HG03097 (cell line): ENCODE measurements around the gene CSMD2.
"Not testable (repeated sequence)": the region's sequence is repeated elsewhere in the genome, so short reads cannot be mapped to it uniquely, and the experiment has no call there.

Experiments
- ATAC-seq: cut with Tn5 transposase; IDR thresholded peaks from one replicate; pipeline ENCODE4 v1.9.1; 2021; ENCODE audit not compliant: unreplicated experiment, low FRiP score

The CSMD2 gene

GRCh38 chr1:34122080-34122932, 42.7 kb downstream of the CSMD2 start:
- ATAC-seq: no peak

- ATAC-seq: no peak
These were observed 49.8 kb downstream of the CSMD2 start for GRCh38 chr1:34115233-34115632.

- ATAC-seq: no peak
These were observed 51.1 kb downstream of the CSMD2 start for GRCh38 chr1:34113887-34114286.

GRCh38 chr1:34113362-34113761, 51.7 kb downstream of the CSMD2 start:
- no peak for ATAC-seq

DNA sequence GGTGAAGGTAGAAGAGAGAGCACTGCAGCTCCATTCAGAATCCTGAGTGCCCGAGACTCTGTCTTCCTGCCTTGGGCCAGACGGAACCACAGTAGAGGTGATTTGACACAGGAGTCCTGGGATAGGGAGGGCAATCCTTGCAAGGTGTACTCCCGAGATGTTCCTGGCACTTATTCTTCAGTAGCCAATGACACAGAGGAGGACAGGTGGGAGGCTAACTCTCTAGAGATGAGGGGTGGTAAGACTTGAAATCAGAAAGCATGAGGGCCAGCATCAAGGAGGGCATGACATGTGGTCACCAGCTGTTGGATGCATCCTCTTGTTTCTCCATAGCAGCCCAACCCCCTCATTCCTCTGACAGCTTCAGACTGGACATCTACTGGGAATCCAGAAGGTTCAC, 56.3 kb downstream of the CSMD2 start:
- ATAC-seq: no peak

DNA sequence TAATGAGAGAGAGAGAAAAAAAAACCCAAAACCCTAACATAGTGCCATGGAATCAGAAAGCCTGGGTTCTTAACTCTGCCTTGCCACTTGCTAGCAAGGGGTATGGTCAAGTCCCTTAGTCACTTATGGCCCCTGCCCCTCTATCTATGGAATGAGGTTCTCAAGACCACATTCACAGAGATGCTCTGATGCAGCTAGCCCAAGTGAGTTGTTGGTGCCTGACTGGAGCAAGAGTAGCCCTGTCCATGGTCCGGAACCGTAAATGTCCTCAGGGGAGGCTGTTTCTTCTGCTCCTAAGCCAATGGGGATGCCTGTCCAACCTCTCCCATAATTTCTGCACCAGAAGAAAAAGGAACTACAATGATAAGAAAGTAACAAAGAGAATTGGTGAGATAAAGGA, 56.8 kb downstream of the CSMD2 start:
- no peak for ATAC-seq

GRCh38 chr1:34101151-34101550, 63.9 kb downstream of the CSMD2 start:
- ATAC-seq: no peak

DNA sequence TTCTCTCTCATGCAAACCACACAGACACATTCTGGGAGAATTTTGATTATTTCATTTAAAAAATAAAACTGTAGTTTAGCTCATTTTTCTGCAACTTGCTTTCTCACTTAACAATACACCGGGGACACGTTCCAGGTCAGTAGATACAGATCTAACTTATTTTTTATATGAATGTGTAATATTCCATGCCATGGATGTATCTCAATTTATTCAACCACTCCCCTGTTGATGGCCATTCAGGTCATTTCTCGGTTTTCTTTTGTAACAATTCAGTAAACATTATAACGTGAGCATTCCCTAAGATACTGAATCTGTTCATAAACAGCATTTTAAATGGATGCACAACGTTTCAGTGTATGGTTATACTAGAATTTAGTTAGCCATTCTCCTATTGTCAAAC, 64.7 kb downstream of the CSMD2 start:
- no peak for ATAC-seq

GRCh38 chr1:34092399-34092798, 72.6 kb downstream of the CSMD2 start:
- ATAC-seq: not testable (repeated sequence)

- ATAC-seq: no peak
These were observed 75.3 kb downstream of the CSMD2 start for GRCh38 chr1:34089731-34090130.

DNA sequence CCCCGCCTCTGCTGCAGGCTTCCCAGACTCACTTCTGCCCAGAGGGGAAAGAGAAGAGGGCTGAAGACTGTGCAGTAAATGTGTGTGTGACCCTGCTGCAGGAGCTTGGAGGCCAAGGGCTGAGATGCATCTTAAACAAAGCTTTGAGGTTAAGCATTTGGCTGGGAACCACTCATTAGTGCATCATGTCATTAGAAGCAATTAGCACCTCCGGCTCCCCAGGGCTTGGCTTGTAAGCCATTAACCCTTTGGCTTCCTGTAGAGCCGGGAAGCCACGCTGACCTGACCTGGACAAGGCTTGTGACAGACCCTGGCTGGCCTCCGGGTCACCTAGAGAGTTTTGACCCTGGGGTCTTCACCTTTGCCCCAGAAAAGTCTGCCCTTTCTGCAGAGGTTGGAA, 77.0 kb downstream of the CSMD2 start:
- ATAC-seq: no peak

- no peak for ATAC-seq
These were observed 78.5 kb downstream of the CSMD2 start for GRCh38 chr1:34086561-34086960.

DNA sequence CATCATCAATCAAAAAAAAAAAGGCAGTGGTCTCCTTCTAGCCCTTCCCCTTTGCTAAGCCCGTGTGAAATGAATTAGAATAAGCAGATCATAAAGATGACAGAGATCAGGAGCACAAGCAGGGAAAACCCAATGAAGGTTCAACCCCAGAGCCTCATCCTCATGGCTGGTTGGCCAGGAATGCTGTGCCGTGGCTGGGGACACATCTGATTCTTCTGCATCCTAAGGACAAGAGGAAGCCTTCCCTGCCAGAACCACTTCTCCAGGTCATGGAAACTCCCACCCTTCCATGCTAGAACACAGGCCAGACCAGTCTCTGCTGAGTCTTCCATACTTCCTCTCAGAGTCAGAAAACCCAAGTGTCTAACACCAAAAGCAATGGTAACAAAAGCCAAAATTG, 81.1 kb downstream of the CSMD2 start:
- no peak for ATAC-seq

DNA sequence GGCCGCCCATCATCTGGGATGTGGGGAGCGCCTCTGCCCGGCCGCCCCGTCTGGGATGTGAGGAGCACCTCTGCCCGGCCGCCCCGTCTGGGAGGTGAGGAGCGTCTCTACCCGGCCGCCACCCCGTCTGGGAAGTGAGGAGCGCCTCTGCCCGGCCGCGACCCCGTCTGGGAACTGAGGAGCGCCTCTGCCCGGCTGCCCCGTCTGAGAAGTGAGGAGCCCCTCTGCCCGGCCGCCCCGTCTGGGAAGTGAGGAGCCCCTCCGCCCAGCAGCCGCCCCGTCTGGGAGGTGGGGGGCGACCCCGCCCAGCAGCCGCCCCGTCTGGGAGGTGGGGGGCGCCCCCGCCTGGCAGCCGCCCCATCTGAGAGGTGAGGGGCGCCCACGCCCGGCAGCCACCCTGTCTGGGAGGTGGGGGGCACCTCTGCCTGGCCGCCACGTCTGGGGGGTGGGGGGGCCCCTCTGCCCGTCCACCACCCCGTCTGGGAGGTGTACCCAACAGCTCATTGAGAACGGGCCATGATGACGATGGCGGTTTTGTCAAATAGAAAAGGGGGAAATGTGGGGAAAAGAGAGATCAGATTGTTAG, 82.9 kb downstream of the CSMD2 start:
- not testable (repeated sequence) for ATAC-seq

- ATAC-seq: no peak
These were observed 86.6 kb downstream of the CSMD2 start for GRCh38 chr1:34078383-34078782.

GRCh38 chr1:34075576-34075975, 89.5 kb downstream of the CSMD2 start:
- no peak for ATAC-seq

DNA sequence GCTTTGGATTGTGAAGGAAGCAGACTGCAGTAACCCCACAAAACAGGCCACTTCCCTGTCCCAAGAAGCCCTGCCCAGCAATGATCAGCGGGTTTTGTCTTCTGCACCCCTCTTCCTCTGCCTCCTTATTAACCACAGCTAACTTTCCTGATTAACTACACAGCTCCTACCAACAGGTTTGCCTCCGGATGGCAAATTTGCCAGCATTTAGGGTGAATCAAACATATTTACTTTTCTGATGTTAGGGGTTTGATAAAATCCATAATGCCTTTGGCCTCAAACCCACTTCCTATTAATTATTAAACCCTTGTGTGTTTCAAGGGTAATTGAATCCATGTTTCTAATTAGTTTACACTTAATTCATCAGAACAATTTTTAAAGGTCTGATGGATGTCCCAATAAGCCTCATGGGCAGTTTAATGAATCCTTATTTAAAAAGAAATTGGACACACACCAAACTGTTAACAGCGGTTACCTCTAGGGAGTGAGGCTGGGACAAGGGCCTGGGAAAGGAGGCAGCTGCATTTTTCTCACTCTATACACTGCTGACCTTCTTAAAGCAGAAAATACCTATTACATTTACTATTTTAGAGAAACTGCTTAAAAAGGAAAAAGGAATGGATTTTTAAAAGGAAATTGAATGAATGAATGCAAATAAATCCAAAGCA, 91.9 kb downstream of the CSMD2 start:
- no peak for ATAC-seq

- ATAC-seq: no peak
These were observed 94.7 kb downstream of the CSMD2 start for GRCh38 chr1:34070201-34070836.

GRCh38 chr1:34066981-34067603, 97.9 kb downstream of the CSMD2 start:
- no peak for ATAC-seq

- no peak for ATAC-seq
These were observed 98.9 kb downstream of the CSMD2 start for GRCh38 chr1:34066166-34066565.

- no peak for ATAC-seq
These were observed 99.5 kb downstream of the CSMD2 start for GRCh38 chr1:34065498-34065897.
